GM12878 (cell line): ENCODE data around the gene TACC2. TPM values are rescaled to one million over a fixed set of nuclear protein-coding genes. Genes with fewer than 3 reads are reported as not detected.

Experiments used
- ATAC-seq: fragments of 200-7000 bp; cut with Tn5 transposase; 3 replicates; pipeline ENCODE4 v1.9.1; 2020; ENCODE audit warnings: mild to moderate bottlenecking, moderate library complexity
- BruUV-seq: library from RNA; stranded (reverse); fragments of 400-500 nt; replicated peaks from 2 replicates; lab custom pipeline; 2021; lab: Mats Ljungman, UMichigan
- CTCF ChIA-PET: fragments of 300-600 bp; sonication (Branson Sonifier 250); formaldehyde crosslinking; extraction: SDS; loops from one replicate; lab custom pipeline; 2021; ENCODE audit warnings: inconsistent platforms; lab: Yijun Ruan, JAX
- POLR2A ChIA-PET: fragments of 350-600 bp; formaldehyde crosslinking; extraction: SDS; loops from one replicate; lab custom pipeline; 2021; ENCODE audit warnings: inconsistent platforms; lab: Charles Lee
- RAD21 ChIA-PET: fragments of 300-600 bp; sonication (Branson Sonifier 250); formaldehyde crosslinking; loops from one replicate; lab custom pipeline; 2023; ENCODE audit warnings: antibody characterized with exemption; ENCODE audit not compliant: unreplicated experiment; lab: Charles Lee
- SMC1A ChIA-PET: fragments of 300-600 bp; sonication (Branson Sonifier 250); formaldehyde crosslinking; loops from one replicate; lab custom pipeline; 2023; ENCODE audit not compliant: unreplicated experiment, uncharacterized antibody; lab: Charles Lee
- DNase-seq: peaks from one replicate; pipeline ENCODE4 v3.0.0-alpha.2; 2011; ENCODE audit warnings: low read depth, low spot score
- FAIRE-seq: peaks from 3 replicates; lab custom pipeline; 2011; peaks lifted over from hg19 to GRCh38; lab: Jason Lieb, UNC
- H2AFZ ChIP-seq: 2 replicates; pipeline ENCODE4 v1.6.0; 2011; ENCODE audit warnings: low read depth, low read length, control low read depth; ENCODE audit not compliant: control insufficient read depth
- H3K27ac ChIP-seq: 2 replicates; pipeline ENCODE4 v1.5.1; 2011; ENCODE audit warnings: control low read depth; ENCODE audit not compliant: control insufficient read depth, insufficient read depth
- H3K27me3 ChIP-seq, 2 experiments: replicated peaks in 1 of 2; 2 replicates each; pipeline versions ENCODE4 v1.6.0 to v1.6.1; 2011; ENCODE audit warnings: low read length in 1 of 2; ENCODE audit not compliant: control insufficient read depth in 2 of 2, insufficient read depth in 2 of 2
- H3K36me3 ChIP-seq, 2 experiments: 2 replicates each; pipeline ENCODE4 v1.5.1; 2011; ENCODE audit warnings: low read length in 1 of 2; ENCODE audit not compliant: control insufficient read depth in 2 of 2, insufficient read depth in 2 of 2
- H3K4me1 ChIP-seq: 2 replicates; pipeline ENCODE4 v1.6.1; 2011; ENCODE audit warnings: mild to moderate bottlenecking, low read length, moderate library complexity, mixed read lengths; ENCODE audit not compliant: control insufficient read depth, insufficient read depth
- H3K4me2 ChIP-seq: 2 replicates; pipeline ENCODE4 v1.6.0; 2011; ENCODE audit warnings: control low read depth; ENCODE audit not compliant: control insufficient read depth, insufficient read depth
- H3K4me3 ChIP-seq: fragments of 200-600 bp; sonication (generic); 2 replicates; pipeline ENCODE4 v1.5.1; 2016
- H3K79me2 ChIP-seq: 2 replicates; pipeline ENCODE4 v1.6.0; 2011; ENCODE audit warnings: low read length; ENCODE audit not compliant: control insufficient read depth, insufficient read depth
- H3K9ac ChIP-seq: 2 replicates; pipeline ENCODE4 v1.8.0; 2011; ENCODE audit warnings: low read length, control low read depth, mixed read lengths; ENCODE audit not compliant: control insufficient read depth, insufficient read depth
- H3K9me3 ChIP-seq: replicated peaks from 3 replicates; pipeline ENCODE4 v1.5.1; 2011; ENCODE audit warnings: mild to moderate bottlenecking, low read length; ENCODE audit not compliant: control insufficient read depth, insufficient read depth
- H4K20me1 ChIP-seq: 2 replicates; pipeline ENCODE4 v1.6.0; 2011; ENCODE audit not compliant: control insufficient read depth, insufficient read depth
- CEBPZ ChIP-seq: fragments of 150-350 bp; IDR thresholded peaks from 2 replicates; pipeline ENCODE4 v1.6.1; 2016; ENCODE audit warnings: low read depth, low read length
- MTA3 ChIP-seq: IDR thresholded peaks from 2 replicates; pipeline ENCODE4 v1.6.1; 2012; ENCODE audit warnings: low read length, inconsistent platforms, borderline replicate concordance
- MXI1 ChIP-seq: fragments of 150-350 bp; IDR thresholded peaks from 2 replicates; pipeline ENCODE4 v1.6.1; 2011; ENCODE audit warnings: low read depth, mild to moderate bottlenecking, inconsistent platforms, low read length, improper control_type of control experiment
- NFXL1 ChIP-seq: fragments of 450-650 bp; IDR thresholded peaks from 2 replicates; pipeline ENCODE4 v1.6.1; 2017; ENCODE audit warnings: antibody characterized with exemption, mild to moderate bottlenecking, borderline replicate concordance
- NFYB ChIP-seq: IDR thresholded peaks from 2 replicates; pipeline ENCODE4 v1.6.1; 2011; ENCODE audit warnings: low read depth, mild to moderate bottlenecking, low read length, improper control_type of control experiment, moderate library complexity; ENCODE audit not compliant: insufficient read depth
- POLR2AphosphoS5 ChIP-seq: IDR thresholded peaks from 2 replicates; pipeline ENCODE4 v1.6.1; 2011; ENCODE audit warnings: mild to moderate bottlenecking, low read length, inconsistent platforms
- SIX5 ChIP-seq: IDR thresholded peaks from 2 replicates; pipeline ENCODE4 v1.6.1; 2011; ENCODE audit warnings: mild to moderate bottlenecking, low read depth, low read length, moderate library complexity; ENCODE audit not compliant: severe bottlenecking
- TAF1 ChIP-seq: IDR thresholded peaks from 2 replicates; pipeline ENCODE4 v1.6.1; 2011; ENCODE audit warnings: mild to moderate bottlenecking, low read depth, low read length, borderline replicate concordance
- YY1 ChIP-seq: IDR thresholded peaks from 2 replicates; pipeline ENCODE4 v1.6.1; 2011; ENCODE audit warnings: low read depth, mild to moderate bottlenecking, low read length
- ZBED1 ChIP-seq: IDR thresholded peaks from 2 replicates; pipeline ENCODE4 v1.6.1; 2016; ENCODE audit warnings: borderline replicate concordance
- ZNF622 ChIP-seq: fragments of 450-650 bp; IDR thresholded peaks from 2 replicates; pipeline ENCODE4 v1.6.1; 2017; ENCODE audit warnings: mild to moderate bottlenecking, inconsistent platforms
- WGBS: methylation state at CpG from one replicate; pipeline ENCODE4 v1.1.6; 2016; ENCODE audit warnings: low lambda C conversion rate; ENCODE audit not compliant: insufficient replicate concordance, insufficient coverage; ENCODE audit errors: missing lambda C conversion rate; 5-methylcytosine and 5-hydroxymethylcytosine counted together
- in situ Hi-C: fragments of 300-500 bp; cut with MboI; formaldehyde crosslinking; loops from 9 replicates; pipeline ENCODE4 v1.14.3; 2018; ENCODE audit warnings: mixed read lengths
- intact Hi-C: fragments of 100-400 bp; cut with micrococcal nuclease; formaldehyde crosslinking; loops from one replicate; pipeline ENCODE4 v1.14.2; 2022; ENCODE audit not compliant: unreplicated experiment
- polyA plus RNA-seq, 11 experiments: library from polyadenylated mRNA; depleted of rRNA in 4 of 11; unstranded in 6 of 11; stranded (reverse) in 5 of 11; fragments of >200 nt; fragmentation: Nextera tagmentation in 4 of 11; fragmentation: Illumina TruSeq in 1 of 11; extraction: Ambion mirVana in 4 of 11; extraction: Trizol in 1 of 11; gene quantifications; 1 replicate in 1 of 11; 2 replicates in 10 of 11; pipeline versions ENCODE4 v1.2.1 to v1.2.3, GENCODE V29; 2011 to 2016; ENCODE audit warnings: inconsistent platforms in 2 of 11, missing spikeins in 2 of 11, low read depth in 1 of 11
- total RNA-seq, 4 experiments: library from RNA; depleted of rRNA in 3 of 4; stranded (reverse); fragments of >200 nt in 3 of 4; fragmentation: Illumina TruSeq in 1 of 4; extraction: Trizol in 1 of 4; gene quantifications; 2 replicates each; pipeline versions ENCODE4 v1.2.1 to v1.2.3, GENCODE V29; 2013 to 2021

The TACC2 gene
- total and polyA plus RNA-seq, 10 of the 15 experiments (the other 5 are each of a cell fraction or from before 2014, with no cell fraction given), result 0.07 to 0.64 (median 0.13) TPM; not detected in 5

- BruUV-seq, result no TSS peak
- Histone ChIP-seq H3K36me3 (no peaks in the 10 kb centered on the region), H3K27me3 (peaks cover 0 to 6% of the 10 kb centered on the region in 2 experiments; a peak in 3 of 4 replicates), H3K4me1 (no peaks in the 10 kb centered on the region), H3K9me3 (no peaks in the 10 kb centered on the region), H3K4me3 (no peak overlapping the region), H4K20me1 (no peaks in the 10 kb centered on the region), H3K27ac (no peak overlapping the region), H3K4me2 (no peak overlapping the region), H3K9ac (no peak overlapping the region), H2AFZ (no peak overlapping the region), H3K79me2 (no peaks in the 10 kb centered on the region)
- FAIRE-seq, result no peak
- POLR2A ChIA-PET, result no interaction called here
- SMC1A ChIA-PET, result no interaction called here
- RAD21 ChIA-PET, result no interaction called here
- CTCF ChIA-PET, result no interaction called here
- WGBS, result 28% methylated on average over 7 of the region's 7 CpGs
- DNase-seq, result no peak
- in situ Hi-C loops (no loop called here), intact Hi-C loops (no loop called here)
- no peak for ATAC-seq
- TF ChIP-seq NFYB (no peak), ZBED1 (no peak), TAF1 (no peak), MXI1 (no peak), NFXL1 (no peak), YY1 (no peak), CEBPZ (no peak), POLR2AphosphoS5 (no peak), MTA3 (no peak), ZNF622 (no peak), SIX5 (no peak)
Measured at GRCh38 chr10:122213766-122214165, 224.8 kb downstream of the TACC2 start.
